Activated B cell treated with CpG ODN at 0.5 μM for 24 hours (primary cell): Measurements from ENCODE around the gene SEMA3E. TPM values are rescaled to one million over a fixed set of nuclear protein-coding genes. Genes with fewer than 3 reads are reported as not detected.

Experiments used
- ATAC-seq: fragments of 200-7000 bp; cut with Tn5 transposase; one replicate; pipeline ENCODE4 v1.10.0; 2021; ENCODE audit warnings: low read depth, mild to moderate bottlenecking, moderate library complexity
- CTCF ChIA-PET: fragments of 350-600 bp; sonication (Branson Sonifier 250); formaldehyde crosslinking; loops from one replicate; lab custom pipeline; 2021; ENCODE audit warnings: antibody characterized with exemption; lab: Charles Lee
- POLR2A ChIA-PET: fragments of 350-600 bp; sonication (Branson Sonifier 250); formaldehyde crosslinking; loops from one replicate; lab custom pipeline; 2021; ENCODE audit warnings: antibody characterized with exemption; lab: Charles Lee
- DNase-seq: peaks from one replicate; pipeline ENCODE4 v3.0.0; 2022
- H3K27ac Mint-ChIP-seq: one replicate; pipeline ENCODE4 v1.8.0; 2020; ENCODE audit warnings: mixed read lengths
- H3K27me3 Mint-ChIP-seq: one replicate; pipeline ENCODE4 v1.8.0; 2021; ENCODE audit warnings: mixed read lengths
- H3K36me3 Mint-ChIP-seq: one replicate; pipeline ENCODE4 v1.8.0; 2021; ENCODE audit warnings: low read depth, mixed read lengths
- H3K4me1 Mint-ChIP-seq: one replicate; pipeline ENCODE4 v1.8.0; 2021; ENCODE audit warnings: mixed read lengths
- H3K4me3 Mint-ChIP-seq: one replicate; pipeline ENCODE4 v1.8.0; 2020; ENCODE audit warnings: mild to moderate bottlenecking, mixed read lengths
- H3K9me3 Mint-ChIP-seq: one replicate; pipeline ENCODE4 v1.8.0; 2020; ENCODE audit warnings: mixed read lengths
- CTCF ChIP-seq: fragments of 200-600 bp; IDR thresholded peaks from one replicate; pipeline ENCODE4 v1.8.0; 2022; ENCODE audit warnings: antibody characterized with exemption, mild to moderate bottlenecking
- intact Hi-C: fragments of 100-400 bp; cut with micrococcal nuclease; formaldehyde crosslinking; loops from one replicate; pipeline ENCODE4 v1.15.1; 2024
- total RNA-seq: library from RNA; stranded (reverse); gene quantifications from 2 replicates; pipeline ENCODE4 v1.2.3, GENCODE V29; 2022

SEMA3E gene
- total RNA-seq, 1 donor from 2014 or later = not detected

GRCh38 chr7:83502636-83503035 lies 146.3 kb downstream of the SEMA3E start:
- intact Hi-C loops = no loop called here
- no peaks in the 10 kb centered on the region for H3K36me3 Mint-ChIP-seq
- no peaks in the 10 kb centered on the region for H3K4me1 Mint-ChIP-seq
- POLR2A ChIA-PET = no interaction called here
- CTCF ChIA-PET = no interaction called here
- H3K27me3 Mint-ChIP-seq = no peaks in the 10 kb centered on the region
- no peak overlapping the region for H3K27ac Mint-ChIP-seq
- no peak overlapping the region for H3K4me3 Mint-ChIP-seq
- DNase-seq (no peak), ATAC-seq (no peak)
- no peaks in the 10 kb centered on the region for H3K9me3 Mint-ChIP-seq
- no peak for TF ChIP-seq CTCF

GRCh38 chr7:83494683-83495082 lies 154.3 kb downstream of the SEMA3E start:
- no peaks in the 10 kb centered on the region for H3K36me3 Mint-ChIP-seq
- no peak for TF ChIP-seq CTCF
- intact Hi-C loops = no loop called here
- H3K9me3 Mint-ChIP-seq = peaks cover 2% of the 10 kb centered on the region
- ChIA-PET CTCF (no interaction called here), POLR2A (no interaction called here)
- no peaks in the 10 kb centered on the region for H3K27me3 Mint-ChIP-seq
- DNase-seq (no peak), ATAC-seq (no peak)
- no peak overlapping the region for H3K4me3 Mint-ChIP-seq
- H3K27ac Mint-ChIP-seq = no peak overlapping the region
- no peaks in the 10 kb centered on the region for H3K4me1 Mint-ChIP-seq

- Mint-ChIP-seq H3K27ac (no peak overlapping the region), H3K4me1 (no peaks in the 10 kb centered on the region)
Observed at GRCh38 chr7:83492802-83493201, 156.1 kb downstream of the SEMA3E start.

GRCh38 chr7:83487801-83488200 lies 161.1 kb downstream of the SEMA3E start:
- peaks cover 7% of the 10 kb centered on the region for H3K9me3 Mint-ChIP-seq
- H3K36me3 Mint-ChIP-seq = no peaks in the 10 kb centered on the region
- POLR2A ChIA-PET = no interaction called here
- CTCF ChIA-PET = no interaction called here
- no peaks in the 10 kb centered on the region for H3K27me3 Mint-ChIP-seq
- no peak for ATAC-seq
- H3K4me1 Mint-ChIP-seq = no peaks in the 10 kb centered on the region
- no peak overlapping the region for H3K4me3 Mint-ChIP-seq
- intact Hi-C loops = no loop called here
- TF ChIP-seq CTCF = no peak
- DNase-seq = no peak
- H3K27ac Mint-ChIP-seq = no peak overlapping the region

More at GRCh38 chr7:83492802-83493201, 156.1 kb downstream of the SEMA3E start:
- Mint-ChIP-seq H3K4me3 (no peak overlapping the region), H3K36me3 (no peaks in the 10 kb centered on the region), H3K9me3 (peaks cover 7% of the 10 kb centered on the region), H3K27me3 (no peaks in the 10 kb centered on the region)
- ATAC-seq (no peak), DNase-seq (no peak)
- ChIA-PET CTCF (no interaction called here), POLR2A (no interaction called here)
- intact Hi-C loops = no loop called here
- no peak for TF ChIP-seq CTCF

GRCh38 chr7:83486957-83487356 lies 162.0 kb downstream of the SEMA3E start:
- intact Hi-C loops = no loop called here
- H3K27ac Mint-ChIP-seq = no peak overlapping the region
- ATAC-seq = no peak
- H3K27me3 Mint-ChIP-seq = no peaks in the 10 kb centered on the region
- ChIA-PET POLR2A (no interaction called here), CTCF (no interaction called here)
- H3K4me3 Mint-ChIP-seq = no peak overlapping the region
- TF ChIP-seq CTCF = no peak
- peaks cover 5% of the 10 kb centered on the region for H3K9me3 Mint-ChIP-seq
- no peaks in the 10 kb centered on the region for H3K36me3 Mint-ChIP-seq
- DNase-seq = no peak
- no peaks in the 10 kb centered on the region for H3K4me1 Mint-ChIP-seq
